ENCODE results near the gene RUNX2. TPM values are rescaled to one million over a fixed set of nuclear protein-coding genes. Genes with fewer than 3 reads are reported as not detected.

RUNX2 gene
- total RNA-seq, 1 experiment from 2014 or later: 7.0 TPM

- ChIA-PET CTCF (no interaction called here), POLR2A (no interaction called here)
- no peak for ATAC-seq
- intact Hi-C loops (cut with micrococcal nuclease; ENCODE audit: unreplicated experiment): no loop called here
- no peak overlapping the region for H3K27ac ChIP-seq (ENCODE audit: low read length)
- BruUV-seq (replicated peaks): no TSS peak
- no peaks in the 10 kb centered on the region for H3K9me3 ChIP-seq (ENCODE audit: control insufficient read depth, insufficient read depth, low read depth, low read length)
- no peaks in the 10 kb centered on the region for H3K4me1 ChIP-seq (ENCODE audit: control insufficient read depth, insufficient read depth, low read length)
- in situ Hi-C loops (cut with HindIII; ENCODE audit: low pct_unique_long_range_greater_than_20kb, low sequenced_read_pairs): no loop called here
- H3K27me3 ChIP-seq (ENCODE audit: control insufficient read depth, insufficient read depth, low read length): no peaks in the 10 kb centered on the region
- no peak for TF ChIP-seq TCF7L2 (IDR thresholded peaks at IDR 0.05; ENCODE audit: low read depth, low read length)
- no peak for TF ChIP-seq REST (IDR thresholded peaks at IDR 0.05; ENCODE audit: insufficient read depth in 1 of 2, low read depth in 2 of 2, low read length in 1 of 2)
- TF ChIP-seq POLR2AphosphoS5 (IDR thresholded peaks at IDR 0.05; ENCODE audit: low read depth, low read length): no peak
- no peak for TF ChIP-seq CTCF (IDR thresholded peaks at IDR 0.05)
- no peak for TF ChIP-seq SIN3A (IDR thresholded peaks at IDR 0.05; ENCODE audit: borderline replicate concordance, insufficient read depth, low read depth, low read length)
- H3K4me3 ChIP-seq (ENCODE audit: low read depth in 2 of 2, low read length in 2 of 2): no peak overlapping the region
- no peak for DNase-seq (ENCODE audit: low read depth, low spot score)
- H3K36me3 ChIP-seq (ENCODE audit: control insufficient read depth, insufficient read depth, low read length): no peaks in the 10 kb centered on the region
Observed at GRCh38 chr6:45537539-45537938, 209.4 kb downstream of the RUNX2 start.

- H3K4me3 ChIP-seq (ENCODE audit: low read depth in 2 of 2, low read length in 2 of 2): no peak overlapping the region
- in situ Hi-C loops (cut with HindIII; ENCODE audit: low pct_unique_long_range_greater_than_20kb, low sequenced_read_pairs) (no loop called here), intact Hi-C loops (cut with micrococcal nuclease; ENCODE audit: unreplicated experiment) (no loop called here)
- no peaks in the 10 kb centered on the region for H3K27me3 ChIP-seq (ENCODE audit: control insufficient read depth, insufficient read depth, low read length)
- ATAC-seq (no peak), DNase-seq (ENCODE audit: low read depth, low spot score) (no peak)
- H3K27ac ChIP-seq (ENCODE audit: low read length): no peak overlapping the region
- no peaks in the 10 kb centered on the region for H3K9me3 ChIP-seq (ENCODE audit: control insufficient read depth, insufficient read depth, low read depth, low read length)
- BruUV-seq (replicated peaks): no TSS peak
- ChIA-PET CTCF (no interaction called here), POLR2A (no interaction called here)
- H3K36me3 ChIP-seq (ENCODE audit: control insufficient read depth, insufficient read depth, low read length): no peaks in the 10 kb centered on the region
- TF ChIP-seq TCF7L2 (IDR thresholded peaks at IDR 0.05; ENCODE audit: low read depth, low read length): no peak
- no peaks in the 10 kb centered on the region for H3K4me1 ChIP-seq (ENCODE audit: control insufficient read depth, insufficient read depth, low read length)
Observed at GRCh38 chr6:45538641-45539547, 210.8 kb downstream of the RUNX2 start.

- DNase-seq (ENCODE audit: low read depth, low spot score) (no peak), ATAC-seq (no peak)
- intact Hi-C loops (cut with micrococcal nuclease; ENCODE audit: unreplicated experiment) (no loop called here), in situ Hi-C loops (cut with HindIII; ENCODE audit: low pct_unique_long_range_greater_than_20kb, low sequenced_read_pairs) (no loop called here)
- no peak for TF ChIP-seq CTCF (IDR thresholded peaks at IDR 0.05)
- no peaks in the 10 kb centered on the region for H3K36me3 ChIP-seq (ENCODE audit: control insufficient read depth, insufficient read depth, low read length)
- H3K4me3 ChIP-seq (ENCODE audit: low read depth in 2 of 2, low read length in 2 of 2): no peak overlapping the region
- ChIA-PET CTCF (no interaction called here), POLR2A (no interaction called here)
- no peaks in the 10 kb centered on the region for H3K9me3 ChIP-seq (ENCODE audit: control insufficient read depth, insufficient read depth, low read depth, low read length)
- no peaks in the 10 kb centered on the region for H3K27me3 ChIP-seq (ENCODE audit: control insufficient read depth, insufficient read depth, low read length)
- H3K27ac ChIP-seq (ENCODE audit: low read length): no peak overlapping the region
- no peaks in the 10 kb centered on the region for H3K4me1 ChIP-seq (ENCODE audit: control insufficient read depth, insufficient read depth, low read length)
- no TSS peak for BruUV-seq (replicated peaks)
Observed at GRCh38 chr6:45540375-45540920, 212.3 kb downstream of the RUNX2 start.
